SK-MEL-5 (cell line): ENCODE data around the gene NAPG. TPM values are rescaled to one million over a fixed set of nuclear protein-coding genes. Genes with fewer than 3 reads are reported as not detected.
"Not testable (repeated sequence)": the region's sequence is repeated elsewhere in the genome, so short reads cannot be mapped to it uniquely, and the experiment has no call there.

Experiments used
- DNase-seq: peaks from one replicate; pipeline ENCODE4 v3.0.0-alpha.2; 2016; ENCODE audit warnings: low read depth, low spot score
- in situ Hi-C: cut with HindIII; loops from 2 replicates; pipeline ENCODE4 v1.10.0; 2016; ENCODE audit warnings: low sequenced_read_pairs, high pct_unique_total_duplicates, low pct_unique_long_range_greater_than_20kb
- total RNA-seq: library from RNA; depleted of rRNA; stranded (reverse); fragments of >200 nt; shearing (Covaris generic); gene quantifications from 2 replicates; pipeline ENCODE4 v1.2.3, GENCODE V29; 2014

The NAPG gene
- total RNA-seq, 1 experiment from 2014 or later: 31.1 TPM

DNA sequence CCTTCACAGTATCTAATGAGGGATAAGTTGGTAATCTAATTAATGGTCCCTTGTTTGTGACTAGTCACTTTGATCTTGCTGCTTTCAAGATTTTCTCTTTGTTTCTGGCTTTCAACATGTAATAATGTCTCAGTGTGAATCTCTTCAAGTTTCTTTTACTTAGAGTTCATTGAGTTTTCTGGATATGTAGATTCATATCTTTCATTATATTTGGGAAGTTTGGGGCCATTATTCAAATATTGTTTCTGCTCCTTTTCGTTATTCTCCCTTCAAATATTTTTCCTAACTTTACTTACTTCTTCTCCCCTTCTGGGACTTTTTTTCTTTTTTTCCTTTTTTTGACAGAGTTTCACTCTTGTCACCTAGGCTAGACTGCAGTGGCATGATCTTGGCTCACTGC lies 21.1 kb upstream of the NAPG start:
- in situ Hi-C loops: no loop called here
- no peak for DNase-seq

DNA sequence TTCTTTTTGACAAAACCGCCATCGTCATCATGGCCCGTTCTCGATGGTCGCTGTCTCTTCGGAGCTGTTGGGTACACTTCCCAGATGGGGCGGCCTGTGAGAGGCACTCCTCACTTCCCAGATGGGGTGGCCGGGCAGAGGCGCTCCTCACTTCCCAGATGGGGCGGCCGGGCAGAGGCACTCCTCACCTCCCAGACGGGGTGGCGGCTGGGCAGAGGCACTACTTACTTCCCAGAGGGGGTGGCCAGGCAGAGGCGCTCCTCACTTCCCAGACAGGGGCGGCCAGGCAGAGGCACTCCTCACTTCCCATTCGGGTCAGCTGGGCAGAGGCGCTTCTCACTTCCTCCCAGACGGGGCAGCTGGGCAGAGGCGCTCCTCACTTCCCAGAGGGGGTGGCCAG lies 19.9 kb upstream of the NAPG start:
- DNase-seq, in situ Hi-C loops: not testable (repeated sequence)

DNA sequence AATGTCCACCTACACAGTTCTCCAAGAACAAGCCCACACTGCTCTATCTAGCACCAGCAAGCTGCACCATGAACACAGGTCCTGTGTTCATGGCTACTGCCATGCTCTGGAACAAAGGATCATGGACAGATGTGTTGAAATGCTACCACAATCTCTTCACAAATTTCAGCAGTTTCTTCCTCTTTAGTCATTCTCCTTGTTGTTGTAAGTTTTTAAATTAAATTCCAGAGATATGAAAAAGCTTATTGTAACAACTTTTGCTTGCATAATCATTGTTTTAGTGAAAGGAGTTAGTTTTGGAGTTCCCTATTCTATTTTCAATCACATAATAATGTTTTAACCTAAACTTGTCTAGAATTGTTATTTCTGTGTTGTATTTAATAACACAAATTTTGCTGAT lies 17.2 kb upstream of the NAPG start:
- in situ Hi-C loops: no loop called here

DNA sequence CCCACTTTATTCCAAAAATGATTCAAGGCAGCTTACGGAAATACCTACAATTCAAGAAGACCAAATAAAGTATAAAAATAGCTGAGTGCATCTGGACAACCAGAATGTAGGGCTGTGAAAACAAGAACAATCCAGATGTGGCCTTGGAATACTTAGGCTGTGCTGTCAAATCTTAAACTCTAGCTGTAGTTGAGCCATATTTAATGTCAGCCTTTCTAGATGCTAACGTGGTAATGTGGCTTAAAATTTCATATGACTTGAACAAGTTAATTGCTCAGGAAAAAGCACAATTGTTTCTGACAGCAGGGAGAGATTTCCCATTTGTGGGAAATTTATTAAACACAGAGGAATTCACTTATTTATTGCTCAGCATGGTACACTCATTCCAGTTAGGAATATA lies 14.6 kb upstream of the NAPG start:
- no peak for DNase-seq
- in situ Hi-C loops: no loop called here

More for the DNA sequence above, 17.2 kb upstream of the NAPG start:
- DNase-seq: no peak

DNA sequence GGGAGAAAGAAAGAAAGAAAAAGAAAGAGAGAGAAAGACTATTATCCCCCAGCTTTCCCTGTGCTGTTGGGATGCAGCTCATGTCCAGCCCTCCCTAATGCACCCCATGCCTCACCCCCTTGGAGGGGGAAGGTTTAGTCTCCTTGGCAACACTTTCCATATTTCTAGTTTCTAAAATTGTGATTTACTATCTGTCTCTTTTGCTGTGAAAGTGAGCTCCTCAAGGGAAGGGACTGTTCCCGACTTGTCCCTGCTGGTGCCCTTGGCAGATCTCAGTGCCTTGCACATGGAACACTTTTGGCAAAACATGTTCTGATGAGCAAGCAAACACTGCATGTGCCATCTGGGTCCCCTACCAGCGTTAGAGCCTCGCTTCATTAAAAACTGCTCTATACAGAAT lies 11.7 kb upstream of the NAPG start:
- DNase-seq: no peak
- in situ Hi-C loops: no loop called here

DNA sequence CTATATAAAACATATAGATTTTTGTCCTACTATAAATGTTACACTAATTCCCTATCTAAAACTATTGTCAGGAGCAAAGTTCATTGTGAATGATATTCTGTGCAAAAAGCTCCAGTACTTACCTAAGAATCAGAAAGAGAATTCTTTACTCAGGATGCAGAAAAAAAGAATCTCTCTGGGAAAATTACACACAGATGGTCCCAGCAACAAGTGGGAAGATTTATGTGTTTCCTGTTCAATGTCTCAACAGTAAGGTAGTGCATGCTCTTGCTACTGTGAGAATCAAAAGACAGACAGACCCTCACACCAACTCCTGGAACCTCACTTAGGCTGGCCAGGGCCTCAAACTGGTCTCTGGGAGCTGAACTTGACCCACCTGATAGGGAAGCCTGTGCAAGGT lies 11.2 kb upstream of the NAPG start:
- in situ Hi-C loops: no loop called here
- no peak for DNase-seq

DNA sequence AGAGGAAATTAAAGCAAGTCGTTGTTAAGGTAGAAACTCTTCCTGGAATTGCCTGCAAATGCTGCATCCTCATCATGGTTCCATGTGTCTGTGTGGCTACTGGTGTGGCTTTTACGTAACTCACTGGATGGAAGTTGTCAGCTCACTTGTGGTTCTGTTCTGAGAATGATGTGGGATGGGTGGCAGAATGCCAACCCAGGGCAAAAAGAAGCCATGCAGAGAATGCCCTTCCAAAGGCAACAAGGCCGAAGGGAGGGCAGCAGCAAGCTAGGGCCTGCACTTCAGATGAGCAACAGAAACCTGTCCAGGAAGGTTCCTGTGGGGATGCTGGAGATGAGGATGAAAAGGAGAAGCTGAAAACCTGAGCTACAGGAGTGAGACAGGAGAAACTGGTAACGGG lies 10.4 kb upstream of the NAPG start:
- no peak for DNase-seq
- in situ Hi-C loops: no loop called here

DNA sequence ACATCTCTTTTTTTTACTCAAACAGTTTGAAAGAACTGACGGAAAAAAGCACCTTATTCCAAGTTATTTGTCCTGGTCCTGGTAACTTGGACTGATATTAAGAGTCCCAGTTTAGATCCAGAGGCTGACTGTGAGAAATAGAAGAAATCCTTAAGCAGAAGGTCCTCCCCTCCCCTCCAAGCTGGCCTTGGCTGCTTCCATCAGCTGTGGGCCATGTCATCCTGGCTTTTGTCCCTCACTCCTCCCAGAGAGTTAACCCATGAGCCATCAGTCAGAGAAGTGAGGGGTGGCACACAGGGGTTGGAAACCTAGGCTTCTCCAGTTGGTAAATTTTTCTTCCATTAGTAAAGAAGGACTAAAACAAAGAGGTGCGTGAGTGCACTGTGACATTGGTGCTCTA lies 9.7 kb upstream of the NAPG start:
- no peak for DNase-seq
- in situ Hi-C loops: no loop called here

DNA sequence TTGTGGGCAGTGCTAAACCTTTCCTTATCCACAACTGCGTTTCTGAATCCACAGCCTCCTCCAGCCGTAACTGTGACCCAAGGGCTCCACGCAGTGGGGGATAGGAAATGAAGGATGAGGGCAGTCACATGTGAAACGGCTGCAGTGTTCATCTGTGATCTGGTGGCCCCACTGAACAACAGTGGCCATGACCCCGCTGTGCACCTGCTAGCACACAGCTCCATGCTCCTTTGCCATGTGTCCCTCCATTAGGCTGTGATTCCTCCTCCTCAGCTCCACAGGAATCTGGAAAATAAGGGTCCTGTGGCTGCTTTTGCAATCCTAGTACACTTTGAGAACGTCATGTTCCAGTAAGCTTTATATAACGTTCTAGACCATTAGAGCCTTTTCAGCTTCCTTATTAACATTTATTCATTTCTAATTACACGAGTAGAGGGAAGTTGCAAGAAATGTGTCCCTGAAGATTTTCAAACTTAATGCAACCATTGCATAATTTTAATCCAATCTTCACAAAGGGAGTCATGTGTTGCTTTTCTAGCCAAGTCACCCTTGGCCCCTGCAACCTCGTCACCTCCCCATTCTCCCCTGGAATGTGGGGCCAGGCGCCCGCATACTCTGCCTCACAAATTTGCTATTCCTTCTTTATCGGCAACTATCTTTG lies 7.1 kb upstream of the NAPG start:
- DNase-seq: peak; percentile 32
- in situ Hi-C loops: no loop called here

DNA sequence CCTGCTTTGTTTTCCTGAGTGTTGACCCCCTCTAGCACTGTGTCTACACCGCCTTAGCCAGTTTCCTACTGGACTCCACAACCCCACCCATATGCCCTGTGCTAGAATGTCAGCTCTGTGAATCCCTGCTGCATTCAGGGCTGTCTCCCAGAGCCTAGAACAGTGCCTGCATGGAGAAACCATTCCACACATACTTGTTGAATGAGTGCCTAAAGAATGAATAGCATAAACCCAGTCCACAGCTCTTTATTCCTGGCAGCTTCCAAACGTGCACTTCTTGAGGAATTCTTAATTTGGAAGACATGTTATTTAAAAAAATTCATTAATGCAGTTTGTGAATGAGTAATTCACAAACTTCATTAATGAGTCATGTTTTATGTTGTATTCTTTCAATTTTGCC lies 6.5 kb upstream of the NAPG start:
- no peak for DNase-seq
- in situ Hi-C loops: no loop called here

DNA sequence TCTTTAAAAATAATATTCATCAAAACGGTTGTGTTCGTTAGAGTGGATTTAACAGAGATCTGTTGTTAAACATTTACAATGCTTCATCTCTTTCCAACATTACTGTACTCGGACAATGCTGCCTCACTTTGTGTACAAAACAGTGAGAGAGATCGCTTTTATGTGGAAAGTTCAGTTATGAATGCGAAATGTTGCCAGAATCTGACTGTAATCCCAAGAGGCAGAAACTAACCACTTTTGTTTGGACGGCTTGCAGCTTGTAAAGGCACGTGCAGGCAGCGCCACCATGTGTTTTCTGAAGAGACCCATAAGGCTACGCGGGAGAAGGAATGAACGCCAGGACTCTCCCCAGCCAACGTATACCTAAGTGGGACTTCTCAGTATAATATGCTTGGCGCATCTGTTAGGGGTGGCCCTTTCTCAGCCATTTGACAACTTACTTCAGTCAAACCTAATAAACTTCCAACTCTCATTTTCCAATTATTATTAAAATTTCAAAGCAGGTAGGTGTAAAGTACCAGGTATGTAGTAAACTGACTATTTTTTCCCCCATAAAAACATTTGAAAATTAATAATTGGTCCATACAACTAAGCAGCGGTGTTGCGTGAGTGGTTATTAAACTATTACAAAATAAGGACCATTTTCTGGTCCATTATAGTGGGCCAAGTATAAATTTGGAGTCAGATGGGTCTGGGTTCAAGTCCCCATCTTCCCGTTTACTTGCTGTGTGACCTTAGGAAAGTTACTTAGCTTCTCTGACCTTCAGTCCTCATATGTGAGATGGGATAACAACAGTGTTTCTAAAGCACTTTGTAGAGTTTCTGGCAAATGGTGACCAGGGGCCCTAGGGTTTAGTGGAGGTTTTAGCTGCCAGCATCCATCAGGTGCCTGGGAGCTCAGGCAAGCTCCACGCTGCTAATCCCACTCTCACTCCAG lies 5.6 kb upstream of the NAPG start:
- peak; percentile 87 for DNase-seq
- in situ Hi-C loops: no loop called here

DNA sequence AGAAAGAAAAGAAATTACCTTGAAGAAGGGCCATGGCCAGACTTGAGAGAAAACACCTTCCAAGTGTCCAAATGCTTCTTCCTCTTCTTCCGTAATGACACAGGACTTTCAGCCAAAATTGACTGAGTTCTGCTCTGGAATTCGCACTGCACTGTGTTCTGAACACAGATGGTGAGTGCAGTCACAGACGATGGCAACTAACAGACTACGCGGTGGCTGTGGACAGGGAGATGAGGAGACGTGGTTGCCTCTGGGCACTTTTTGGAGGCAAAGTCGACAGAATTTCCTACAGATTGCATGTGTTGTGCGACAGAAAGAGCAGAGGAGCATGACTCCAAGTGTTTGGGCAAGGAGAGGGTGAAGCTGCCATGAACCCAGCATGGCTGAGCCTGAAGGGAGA lies 4.3 kb upstream of the NAPG start:
- in situ Hi-C loops: no loop called here
- DNase-seq: no peak

DNA sequence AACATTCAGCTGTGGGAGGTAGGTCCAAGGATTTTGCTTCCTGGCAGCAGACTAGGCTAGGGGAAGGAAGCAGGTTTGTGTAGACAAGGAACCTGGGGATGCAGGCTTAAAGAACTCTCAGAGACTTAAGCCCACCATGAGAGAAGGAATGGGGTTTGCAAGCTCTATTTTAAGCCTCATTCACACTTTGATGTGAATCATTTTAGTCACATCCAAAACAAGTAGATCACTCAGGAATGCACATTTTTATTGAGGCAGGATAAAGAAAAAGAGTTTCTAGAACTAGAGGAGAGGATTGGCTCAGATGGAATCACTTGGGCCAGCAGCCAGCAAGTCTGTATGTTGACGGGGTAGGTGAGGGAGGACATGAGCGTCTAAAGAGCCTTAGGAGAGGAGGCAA lies 3.3 kb upstream of the NAPG start:
- peak; percentile 7 for DNase-seq
- in situ Hi-C loops: no loop called here

DNA sequence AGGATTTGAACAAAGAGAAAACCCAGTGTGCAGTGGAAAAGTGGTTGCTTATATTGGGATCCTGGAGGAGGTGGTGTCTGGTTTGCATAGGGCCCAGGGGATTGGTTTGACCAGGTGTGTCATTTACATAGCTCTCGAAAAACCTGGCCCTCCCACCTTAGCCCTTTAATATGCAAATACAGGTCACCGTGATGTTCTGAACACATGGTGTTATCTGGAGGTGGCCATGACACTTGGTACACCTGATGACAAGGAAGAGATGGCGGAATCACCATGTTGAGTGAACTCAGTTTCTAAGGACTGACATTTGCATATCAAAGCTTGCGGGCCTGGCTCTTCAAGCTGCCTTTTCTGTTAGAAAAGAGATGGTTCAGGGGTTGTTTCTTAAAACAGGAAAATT lies 2.3 kb upstream of the NAPG start:
- no peak for DNase-seq
- in situ Hi-C loops: no loop called here

DNA sequence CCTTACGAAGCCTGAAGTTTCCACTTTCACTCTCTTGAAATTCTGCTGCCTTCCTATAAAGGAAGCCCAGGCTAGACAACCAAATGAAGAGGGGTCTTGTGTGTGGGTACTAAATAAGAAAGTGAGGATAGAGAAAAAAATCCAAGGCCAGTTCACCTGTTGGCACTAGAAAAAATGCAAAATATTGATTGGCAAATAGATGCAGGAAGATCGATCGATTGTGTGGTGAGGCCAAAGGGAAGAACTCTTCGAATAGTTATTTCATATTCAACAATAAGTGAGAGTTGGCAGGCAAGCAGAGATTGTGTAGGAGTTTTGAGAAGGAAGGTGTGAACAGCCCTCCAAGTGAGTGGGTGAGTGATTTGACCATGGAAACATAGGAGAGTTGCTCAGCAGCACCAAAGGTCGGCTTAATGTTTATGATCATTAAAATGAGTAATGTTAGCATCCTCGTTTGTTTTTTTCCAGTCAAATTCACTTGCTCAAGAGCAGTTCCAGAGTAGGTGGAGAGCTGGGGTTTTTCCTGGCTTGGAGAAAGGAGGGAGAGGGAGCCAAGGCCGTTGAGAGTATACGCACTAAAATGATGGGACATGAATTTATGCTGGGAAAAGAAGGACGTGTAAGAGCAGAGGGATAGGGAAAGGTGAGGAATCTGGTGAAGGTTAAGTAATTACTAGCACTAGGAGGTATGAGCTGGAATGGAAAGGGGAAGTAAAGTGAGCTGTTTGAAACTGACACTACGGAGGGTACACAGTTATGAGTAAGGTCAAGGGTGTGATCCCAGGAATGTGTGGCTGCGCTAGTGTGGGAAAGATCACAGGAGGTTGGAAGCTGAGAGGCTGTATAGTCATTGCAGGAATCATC lies 1.1 kb upstream of the NAPG start:
- in situ Hi-C loops: no loop called here
- no peak for DNase-seq

DNA sequence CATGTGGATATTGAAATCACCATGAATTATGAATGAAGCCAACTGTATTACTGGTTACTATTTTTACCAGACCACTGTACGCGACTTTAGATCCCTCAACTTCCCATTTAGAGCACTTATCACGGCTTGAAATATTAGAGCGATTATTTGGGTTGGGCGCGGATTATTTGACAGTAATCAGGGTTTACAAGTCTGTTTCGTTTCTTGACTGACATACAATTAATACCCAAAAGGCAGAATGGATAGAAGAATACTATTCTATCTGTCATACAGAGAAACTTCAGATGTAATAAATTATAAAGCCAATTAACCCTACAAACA lies 496 bp upstream of the NAPG start:
- in situ Hi-C loops: no loop called here

DNA sequence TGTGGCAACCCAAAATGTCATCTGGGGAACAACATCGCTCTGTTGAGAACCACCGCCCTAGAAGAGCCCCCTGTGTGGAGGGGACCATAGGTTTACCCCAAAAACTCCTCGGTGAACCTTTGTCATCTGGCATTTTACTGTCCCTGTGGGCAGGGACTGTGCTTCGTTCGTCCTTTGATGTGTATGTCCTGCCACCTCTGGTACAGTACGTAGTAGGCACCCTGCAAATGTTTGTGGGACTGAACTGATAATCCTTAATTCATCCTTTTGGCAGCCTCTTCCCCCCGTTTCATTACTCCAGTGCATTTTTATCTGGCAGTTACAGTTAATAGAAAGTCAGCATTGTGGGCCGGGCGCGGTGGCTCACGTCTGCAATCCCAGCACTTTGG lies 728 bp downstream of the NAPG start:
- DNase-seq: no peak
- in situ Hi-C loops: no loop called here

More for the DNA sequence above, 496 bp upstream of the NAPG start:
- DNase-seq: no peak

DNA sequence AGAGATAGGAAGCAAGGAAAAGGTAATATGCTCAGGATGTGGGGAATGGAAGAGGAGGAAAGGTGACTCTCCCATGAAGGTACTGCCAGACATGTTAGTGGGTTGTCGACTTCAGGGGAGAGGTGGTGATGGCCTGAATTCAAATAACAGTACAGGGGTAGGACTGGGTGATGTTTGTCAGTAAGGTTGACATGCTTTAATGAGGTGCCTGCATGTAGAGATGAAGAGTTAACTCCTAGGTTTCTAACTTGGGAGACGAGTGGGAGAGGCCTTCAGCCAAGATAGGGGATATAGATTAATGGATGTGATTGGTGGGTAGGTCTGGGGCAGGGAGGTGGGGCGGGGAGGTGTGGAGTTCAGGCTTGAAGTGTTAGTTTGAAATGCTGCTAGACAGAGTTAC lies 2.6 kb downstream of the NAPG start:
- no peak for DNase-seq
- in situ Hi-C loops: no loop called here
